NCI-H187 (cell line): ENCODE results near the gene PDE2A.

Experiments
- DNase-seq, 2 experiments: peaks; one replicate each; lab custom pipeline; 2025; lab: John Stamatoyannopoulos, UW

PDE2A gene

GRCh38 chr11:72544589-72544988 is 129.6 kb downstream of the PDE2A start:
- no peak for DNase-seq

GRCh38 chr11:72543849-72544542 is 130.2 kb downstream of the PDE2A start:
- DNase-seq: no peak

GRCh38 chr11:72541257-72541974 is 132.8 kb downstream of the PDE2A start:
- DNase-seq: no peak

- no peak for DNase-seq
Observed at GRCh38 chr11:72537051-72537450, 137.2 kb downstream of the PDE2A start.

- DNase-seq: no peak
Observed at GRCh38 chr11:72535194-72535547, 139.1 kb downstream of the PDE2A start.

GRCh38 chr11:72534371-72535193 is 139.6 kb downstream of the PDE2A start:
- no peak for DNase-seq

- DNase-seq: no peak
Observed at GRCh38 chr11:72529068-72529467, 145.2 kb downstream of the PDE2A start.

GRCh38 chr11:72528121-72528520 is 146.1 kb downstream of the PDE2A start:
- no peak for DNase-seq
